Fibroblast of pulmonary artery (primary cell): ENCODE results near the gene PTK7.
"Not testable (repeated sequence)": the region's sequence is repeated elsewhere in the genome, so short reads cannot be mapped to it uniquely, and the experiment has no call there.

Experiments
- DNase-seq: peaks from one replicate; pipeline ENCODE4 v3.0.0-alpha.2; 2010; ENCODE audit warnings: low read depth
- H3K4me3 ChIP-seq: replicated peaks from 2 replicates; pipeline ENCODE4 v1.5.1; 2011; ENCODE audit warnings: low read depth, mild to moderate bottlenecking, control low read depth, low read length, moderate library complexity
- TF ChIP-seq, protein P1 (sequence below): IDR thresholded peaks from 2 replicates; pipeline ENCODE4 v1.5.1; 2011; ENCODE audit warnings: mild to moderate bottlenecking, control low read depth, low read length, inconsistent platforms; ENCODE audit errors: missing control alignments

Gene PTK7

DNA sequence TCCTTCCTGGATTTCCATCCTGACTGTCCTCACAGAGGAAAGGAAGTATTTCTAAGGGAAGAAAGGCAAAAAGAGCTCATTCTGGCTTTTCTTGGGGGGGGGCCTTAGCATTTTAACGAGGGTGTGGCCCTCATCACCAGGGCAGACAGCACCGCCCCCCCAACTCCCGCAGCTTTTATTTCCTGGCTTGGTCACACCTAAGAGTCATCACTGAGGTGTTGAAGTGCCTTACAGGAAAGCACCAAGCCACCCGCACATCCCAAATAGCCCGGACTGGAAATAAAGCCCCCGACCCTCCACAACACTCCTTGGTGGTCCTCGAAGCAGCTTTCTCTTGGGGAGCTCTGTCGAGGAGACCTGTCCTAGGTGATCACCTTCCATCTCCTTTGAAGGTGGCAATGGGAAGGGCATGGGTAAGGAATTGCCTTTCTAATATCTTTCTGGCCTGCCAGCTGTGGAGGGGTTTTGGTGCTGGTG is 1.3 kb downstream of the PTK7 start:
- TF ChIP-seq, protein P1, sequence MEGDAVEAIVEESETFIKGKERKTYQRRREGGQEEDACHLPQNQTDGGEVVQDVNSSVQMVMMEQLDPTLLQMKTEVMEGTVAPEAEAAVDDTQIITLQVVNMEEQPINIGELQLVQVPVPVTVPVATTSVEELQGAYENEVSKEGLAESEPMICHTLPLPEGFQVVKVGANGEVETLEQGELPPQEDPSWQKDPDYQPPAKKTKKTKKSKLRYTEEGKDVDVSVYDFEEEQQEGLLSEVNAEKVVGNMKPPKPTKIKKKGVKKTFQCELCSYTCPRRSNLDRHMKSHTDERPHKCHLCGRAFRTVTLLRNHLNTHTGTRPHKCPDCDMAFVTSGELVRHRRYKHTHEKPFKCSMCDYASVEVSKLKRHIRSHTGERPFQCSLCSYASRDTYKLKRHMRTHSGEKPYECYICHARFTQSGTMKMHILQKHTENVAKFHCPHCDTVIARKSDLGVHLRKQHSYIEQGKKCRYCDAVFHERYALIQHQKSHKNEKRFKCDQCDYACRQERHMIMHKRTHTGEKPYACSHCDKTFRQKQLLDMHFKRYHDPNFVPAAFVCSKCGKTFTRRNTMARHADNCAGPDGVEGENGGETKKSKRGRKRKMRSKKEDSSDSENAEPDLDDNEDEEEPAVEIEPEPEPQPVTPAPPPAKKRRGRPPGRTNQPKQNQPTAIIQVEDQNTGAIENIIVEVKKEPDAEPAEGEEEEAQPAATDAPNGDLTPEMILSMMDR, result no peak
- no peak for DNase-seq
- peak overlapping the region; percentile 81 for H3K4me3 ChIP-seq

DNA sequence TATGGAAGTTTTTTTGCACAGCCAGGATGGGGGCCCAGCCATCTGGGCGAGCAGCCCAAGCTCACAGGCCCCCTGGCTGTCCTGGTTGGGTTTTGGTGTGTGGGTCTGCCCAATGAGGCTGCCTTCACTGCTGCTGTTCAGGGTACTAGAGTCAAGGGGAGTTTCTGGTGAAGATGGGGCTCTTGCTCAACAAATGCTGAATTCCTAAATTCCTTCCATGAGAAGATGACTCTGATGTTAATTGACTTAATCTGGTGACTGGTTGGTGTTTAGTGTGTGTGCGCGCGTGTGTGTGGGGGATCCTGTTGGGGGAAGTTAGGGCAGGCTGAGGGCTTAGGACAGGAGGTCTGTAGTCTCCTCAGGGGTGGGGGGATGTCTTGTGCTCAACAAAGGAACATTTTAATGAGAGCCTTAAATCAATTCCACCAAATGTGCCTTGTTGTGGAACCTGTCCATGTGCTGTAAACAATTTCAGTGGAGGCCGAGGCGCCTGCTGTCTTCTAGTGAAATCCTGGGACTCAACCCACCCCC is 1.9 kb downstream of the PTK7 start:
- H3K4me3 ChIP-seq, result peak overlapping the region; percentile 81
- TF ChIP-seq, protein P1, result no peak
- DNase-seq, result peak; percentile 41

- H3K4me3 ChIP-seq, result no peak overlapping the region
- no peak for DNase-seq
- TF ChIP-seq, protein P1, result no peak
Measured at GRCh38 chr6:43078691-43079090, 2.6 kb downstream of the PTK7 start.

DNA sequence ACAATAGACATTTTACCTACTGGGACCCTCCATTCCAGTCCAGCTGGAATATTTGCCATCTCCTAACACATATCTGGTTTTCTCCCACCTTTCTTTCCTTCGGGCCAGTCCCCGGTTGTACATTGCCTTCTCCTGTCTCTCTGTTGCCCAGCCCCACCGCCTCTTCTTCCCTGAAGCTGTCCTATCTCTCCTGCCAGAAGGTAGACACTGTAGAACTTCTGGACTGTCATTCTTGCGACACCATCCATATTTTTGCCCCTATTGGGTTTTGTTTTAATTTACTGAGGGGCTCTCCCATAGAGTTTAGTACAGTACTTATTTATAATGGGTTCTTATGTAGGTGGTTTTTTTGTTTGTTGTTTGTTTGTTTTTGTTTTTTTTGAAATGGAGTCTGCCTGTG is 4.9 kb downstream of the PTK7 start:
- no peak overlapping the region for H3K4me3 ChIP-seq
- TF ChIP-seq, protein P1, result no peak
- DNase-seq, result no peak

DNA sequence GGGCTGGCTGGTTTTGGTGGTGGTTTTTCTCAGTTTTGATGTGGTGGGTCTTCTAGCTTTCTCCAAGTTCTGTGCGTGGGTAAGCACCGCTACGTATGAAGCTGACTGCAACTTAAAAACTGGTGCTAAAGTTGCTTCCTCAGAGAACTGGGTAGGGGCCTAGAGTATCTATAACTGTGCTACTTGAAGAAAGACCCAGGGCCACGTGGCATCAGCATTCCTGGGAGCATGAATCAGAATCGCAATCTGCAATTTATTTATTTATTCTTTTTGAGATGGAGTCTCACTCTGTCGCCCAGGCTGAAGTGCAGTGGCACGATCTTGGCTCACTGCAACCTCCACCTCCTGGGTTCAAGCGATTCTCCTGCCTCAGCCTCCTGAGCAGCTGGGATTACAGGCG is 5.8 kb downstream of the PTK7 start:
- DNase-seq, H3K4me3 ChIP-seq: not testable (repeated sequence)

DNA sequence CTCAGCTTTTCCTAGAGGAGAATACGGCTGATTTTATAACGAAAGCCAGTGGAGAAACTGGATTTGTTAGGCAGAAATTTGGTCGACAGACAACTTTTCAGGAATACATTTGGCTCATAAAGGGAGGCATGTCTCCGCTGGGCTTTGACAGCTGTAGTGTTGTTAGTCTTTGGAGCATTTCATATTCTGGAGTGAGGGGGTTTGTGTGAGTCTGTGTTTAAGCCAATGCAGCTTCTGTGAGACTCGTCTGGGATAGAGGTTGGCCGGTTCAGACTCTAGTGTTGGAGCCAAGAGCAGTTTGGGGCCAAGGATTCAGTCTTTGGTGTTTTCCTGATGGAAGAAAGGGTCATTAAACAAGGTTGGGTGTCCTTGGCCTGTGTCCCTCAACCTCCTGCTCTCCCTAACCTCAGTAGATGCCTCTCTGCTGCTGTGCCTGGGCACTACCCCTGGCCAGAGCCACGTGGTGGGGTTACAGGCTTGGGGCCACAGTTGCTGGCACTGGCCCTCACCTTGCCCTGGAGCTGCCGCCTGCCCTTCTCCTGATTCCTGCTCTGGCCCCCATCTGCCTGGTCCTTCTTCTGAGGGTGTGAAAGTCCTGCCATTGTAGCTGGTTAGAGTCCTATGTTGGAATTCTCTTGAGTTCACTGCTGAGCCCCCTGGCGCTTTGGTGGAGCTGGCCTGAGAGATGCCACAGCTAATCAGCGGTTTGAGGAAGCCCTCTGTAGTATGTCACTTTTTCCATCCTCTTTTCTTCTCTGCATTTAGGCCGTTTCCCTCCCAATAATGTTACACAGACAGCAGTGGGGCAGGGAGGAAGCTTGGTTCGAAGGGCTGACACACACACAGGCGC is 6.9 kb downstream of the PTK7 start:
- no peak for DNase-seq
- TF ChIP-seq, protein P1, result no peak
- no peak overlapping the region for H3K4me3 ChIP-seq

DNA sequence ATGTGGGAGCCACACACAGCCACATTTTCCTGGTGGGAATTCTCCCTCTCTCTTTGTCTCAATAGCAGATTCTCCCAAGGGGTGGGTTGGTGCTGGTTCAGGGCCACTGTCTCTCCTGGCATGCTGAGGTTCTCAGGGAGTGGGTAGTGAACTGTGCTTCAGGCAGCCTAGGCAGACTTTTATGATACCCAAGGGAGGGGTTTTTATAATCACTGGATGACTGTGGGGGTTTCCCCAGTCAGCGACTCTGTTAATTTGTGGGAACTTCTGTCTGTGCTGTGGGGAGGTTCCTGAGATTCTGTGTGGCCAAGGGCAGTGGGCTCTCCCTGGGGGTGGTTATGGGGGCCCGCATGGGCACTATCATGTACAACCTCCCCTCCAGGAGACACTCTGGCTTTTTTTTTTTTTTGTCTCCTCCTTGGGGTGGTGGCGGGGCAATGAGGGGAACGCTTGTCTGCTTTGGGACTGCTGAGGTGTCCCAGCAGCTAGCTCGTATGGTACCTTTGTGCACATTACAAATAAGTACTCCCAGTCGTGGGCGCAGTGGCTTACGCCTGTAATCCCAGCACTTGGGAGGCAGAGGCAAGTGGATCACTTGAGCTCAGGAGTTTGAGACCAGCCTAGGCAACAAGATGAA is 10.0 kb downstream of the PTK7 start:
- no peak for DNase-seq
- H3K4me3 ChIP-seq, result no peak overlapping the region
- TF ChIP-seq, protein P1, result no peak
